KMS-11 (cell line): ENCODE measurements around the gene PACSIN2.
"Not testable (repeated sequence)": the region's sequence is repeated elsewhere in the genome, so short reads cannot be mapped to it uniquely, and the experiment has no call there.

Experiments used
- H2AFZ ChIP-seq: fragments of 200-600 bp; sonication (generic); 2 replicates; pipeline ENCODE4 v1.6.1; 2016; ENCODE audit warnings: antibody characterized with exemption, mixed run types, low read depth
- H3K27ac ChIP-seq: fragments of 200-600 bp; sonication (generic); 2 replicates; pipeline ENCODE4 v1.6.1; 2016; ENCODE audit warnings: mild to moderate bottlenecking, mixed run types
- H3K27me3 ChIP-seq: fragments of 200-600 bp; sonication (generic); 2 replicates; pipeline ENCODE4 v1.6.1; 2017; ENCODE audit warnings: mild to moderate bottlenecking, low read depth, mixed run types, moderate library complexity; ENCODE audit not compliant: insufficient read depth
- H3K36me3 ChIP-seq: fragments of 200-600 bp; sonication (generic); 2 replicates; pipeline ENCODE4 v1.6.1; 2017; ENCODE audit warnings: mild to moderate bottlenecking, mixed run types; ENCODE audit not compliant: insufficient read depth
- H3K4me1 ChIP-seq: fragments of 200-600 bp; sonication (generic); 2 replicates; pipeline ENCODE4 v1.6.1; 2016; ENCODE audit warnings: mild to moderate bottlenecking, low read depth, mixed run types; ENCODE audit not compliant: poor library complexity, severe bottlenecking
- H3K4me2 ChIP-seq: fragments of 200-600 bp; sonication (generic); 2 replicates; pipeline ENCODE4 v1.7.0; 2016; ENCODE audit warnings: mild to moderate bottlenecking, mixed run types
- H3K4me3 ChIP-seq: fragments of 200-600 bp; sonication (generic); IDR thresholded peaks from 2 replicates; pipeline ENCODE4 v1.6.1; 2017; ENCODE audit warnings: low read depth, low read length, mixed read lengths; ENCODE audit not compliant: insufficient read depth
- H3K79me2 ChIP-seq: fragments of 200-600 bp; sonication (generic); 2 replicates; pipeline ENCODE4 v1.6.1; 2016; ENCODE audit warnings: low read depth, mixed run types; ENCODE audit not compliant: insufficient read depth
- H3K9ac ChIP-seq: fragments of 200-600 bp; sonication (generic); 2 replicates; pipeline ENCODE4 v1.6.1; 2016; ENCODE audit warnings: mild to moderate bottlenecking, mixed run types
- H4K20me1 ChIP-seq: fragments of 200-600 bp; sonication (generic); 2 replicates; pipeline ENCODE4 v1.6.1; 2016; ENCODE audit warnings: mild to moderate bottlenecking, mixed run types; ENCODE audit not compliant: insufficient read depth
- TF ChIP-seq, protein P1 (sequence below): fragments of 200-600 bp; sonication (generic); conservative IDR thresholded peaks from 2 replicates; pipeline ENCODE4 v1.6.1; 2017; ENCODE audit warnings: low read depth, mild to moderate bottlenecking, antibody characterized with exemption, low read length, moderate library complexity, mixed read lengths

The PACSIN2 gene

DNA sequence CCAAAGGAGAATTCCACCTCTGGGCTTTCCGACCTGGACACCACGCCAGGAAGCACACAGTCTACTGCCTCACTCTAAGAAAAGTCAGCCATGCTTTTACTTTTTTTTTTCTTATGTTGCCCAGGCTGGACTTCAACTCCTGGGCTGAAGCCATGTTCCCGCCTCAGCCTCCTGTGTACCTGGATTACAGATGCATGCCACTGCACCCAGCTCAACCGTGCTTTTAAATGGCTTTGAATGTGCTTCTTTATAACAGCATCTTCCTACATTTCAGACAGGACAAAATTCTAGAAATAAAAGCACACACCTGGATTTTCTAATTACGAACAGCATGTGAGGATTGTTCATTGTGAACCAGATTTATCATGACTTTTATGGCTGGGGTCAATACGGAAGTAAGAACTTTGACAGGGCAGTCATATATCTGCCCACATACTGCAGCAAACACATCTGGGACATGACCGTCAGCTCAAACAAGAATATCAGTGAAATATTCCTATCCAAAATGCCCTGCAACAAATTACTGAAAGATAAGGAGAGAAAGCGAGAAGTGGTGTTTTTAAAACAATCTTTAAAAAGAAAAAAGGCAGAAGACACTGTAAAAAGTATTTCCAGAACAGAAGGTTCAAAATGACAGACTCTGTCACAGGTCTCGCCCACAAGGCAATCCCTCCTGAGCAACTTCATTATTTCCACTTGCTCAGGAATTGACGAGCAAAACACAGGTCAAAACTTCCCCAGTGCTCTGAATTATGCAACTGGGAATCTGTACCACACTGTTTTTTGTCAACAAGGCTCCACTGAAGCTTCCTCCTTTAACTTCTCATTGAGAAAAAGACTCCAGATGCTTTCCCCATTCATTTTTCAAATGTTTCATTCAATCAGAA lies 42.1 kb downstream of the PACSIN2 start:
- no peak overlapping the region for H3K9ac ChIP-seq
- H3K27me3 ChIP-seq = no peaks in the 10 kb centered on the region
- H4K20me1 ChIP-seq = no peaks in the 10 kb centered on the region
- H2AFZ ChIP-seq = no peak overlapping the region
- no peak overlapping the region for H3K4me2 ChIP-seq
- H3K4me3 ChIP-seq = no peak overlapping the region
- TF ChIP-seq, protein P1, sequence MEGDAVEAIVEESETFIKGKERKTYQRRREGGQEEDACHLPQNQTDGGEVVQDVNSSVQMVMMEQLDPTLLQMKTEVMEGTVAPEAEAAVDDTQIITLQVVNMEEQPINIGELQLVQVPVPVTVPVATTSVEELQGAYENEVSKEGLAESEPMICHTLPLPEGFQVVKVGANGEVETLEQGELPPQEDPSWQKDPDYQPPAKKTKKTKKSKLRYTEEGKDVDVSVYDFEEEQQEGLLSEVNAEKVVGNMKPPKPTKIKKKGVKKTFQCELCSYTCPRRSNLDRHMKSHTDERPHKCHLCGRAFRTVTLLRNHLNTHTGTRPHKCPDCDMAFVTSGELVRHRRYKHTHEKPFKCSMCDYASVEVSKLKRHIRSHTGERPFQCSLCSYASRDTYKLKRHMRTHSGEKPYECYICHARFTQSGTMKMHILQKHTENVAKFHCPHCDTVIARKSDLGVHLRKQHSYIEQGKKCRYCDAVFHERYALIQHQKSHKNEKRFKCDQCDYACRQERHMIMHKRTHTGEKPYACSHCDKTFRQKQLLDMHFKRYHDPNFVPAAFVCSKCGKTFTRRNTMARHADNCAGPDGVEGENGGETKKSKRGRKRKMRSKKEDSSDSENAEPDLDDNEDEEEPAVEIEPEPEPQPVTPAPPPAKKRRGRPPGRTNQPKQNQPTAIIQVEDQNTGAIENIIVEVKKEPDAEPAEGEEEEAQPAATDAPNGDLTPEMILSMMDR = no peak
- H3K4me1 ChIP-seq = no peaks in the 10 kb centered on the region
- no peak overlapping the region for H3K27ac ChIP-seq
- H3K79me2 ChIP-seq = peaks cover 11% of the 10 kb centered on the region; the same call in 1 of the 2 replicates
- no peaks in the 10 kb centered on the region for H3K36me3 ChIP-seq

DNA sequence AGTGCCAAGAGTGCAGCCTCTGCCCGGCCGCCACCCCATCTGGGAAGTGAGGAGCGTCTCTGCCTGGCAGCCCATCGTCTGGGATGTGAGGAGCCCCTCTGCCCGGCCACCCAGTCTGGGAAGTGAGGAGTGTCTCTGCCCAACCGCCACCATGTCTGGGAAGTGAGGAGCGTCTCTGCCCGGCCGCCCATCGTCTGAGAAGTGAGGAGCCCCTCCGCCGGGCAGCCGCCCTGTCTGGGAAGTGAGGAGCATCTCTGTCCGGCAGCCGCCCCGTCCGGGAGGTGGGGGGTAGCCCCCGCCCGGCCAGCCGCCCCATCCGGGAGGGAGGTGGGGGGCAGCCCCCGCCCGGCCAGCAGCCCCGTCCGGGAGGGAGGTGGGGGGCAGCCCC lies 43.5 kb downstream of the PACSIN2 start:
- H3K9ac ChIP-seq, H3K27me3 ChIP-seq, H4K20me1 ChIP-seq, H2AFZ ChIP-seq, H3K4me1 ChIP-seq, H3K79me2 ChIP-seq, H3K4me2 ChIP-seq, H3K36me3 ChIP-seq, H3K4me3 ChIP-seq, H3K27ac ChIP-seq: not testable (repeated sequence)

DNA sequence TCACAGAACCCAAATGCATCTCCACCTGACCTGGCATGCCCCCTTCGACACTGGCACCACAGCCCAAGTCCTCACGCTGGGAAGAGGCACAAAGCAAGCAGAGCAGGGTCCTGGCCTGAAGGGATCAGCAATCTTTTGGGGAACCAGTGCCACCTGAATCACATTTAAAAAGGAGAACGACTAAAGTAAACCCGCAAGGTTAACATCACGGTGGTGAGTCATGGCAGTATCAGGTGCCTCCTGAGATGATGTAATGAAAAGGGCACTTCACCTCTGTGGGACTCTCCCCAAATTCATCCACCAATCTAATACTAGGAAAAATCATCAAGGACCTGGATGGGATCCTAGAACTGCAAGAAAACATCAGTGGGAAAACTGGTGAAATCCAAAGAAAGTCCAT lies 44.9 kb downstream of the PACSIN2 start:
- H4K20me1 ChIP-seq = no peaks in the 10 kb centered on the region
- TF ChIP-seq, protein P1 = no peak
- H3K27me3 ChIP-seq = no peaks in the 10 kb centered on the region
- no peak overlapping the region for H3K27ac ChIP-seq
- H3K4me3 ChIP-seq = no peak overlapping the region
- H3K4me2 ChIP-seq = no peak overlapping the region
- H3K79me2 ChIP-seq = no peaks in the 10 kb centered on the region
- H3K36me3 ChIP-seq = no peaks in the 10 kb centered on the region
- H3K9ac ChIP-seq = no peak overlapping the region
- H2AFZ ChIP-seq = no peak overlapping the region
- H3K4me1 ChIP-seq = peaks cover 6% of the 10 kb centered on the region

DNA sequence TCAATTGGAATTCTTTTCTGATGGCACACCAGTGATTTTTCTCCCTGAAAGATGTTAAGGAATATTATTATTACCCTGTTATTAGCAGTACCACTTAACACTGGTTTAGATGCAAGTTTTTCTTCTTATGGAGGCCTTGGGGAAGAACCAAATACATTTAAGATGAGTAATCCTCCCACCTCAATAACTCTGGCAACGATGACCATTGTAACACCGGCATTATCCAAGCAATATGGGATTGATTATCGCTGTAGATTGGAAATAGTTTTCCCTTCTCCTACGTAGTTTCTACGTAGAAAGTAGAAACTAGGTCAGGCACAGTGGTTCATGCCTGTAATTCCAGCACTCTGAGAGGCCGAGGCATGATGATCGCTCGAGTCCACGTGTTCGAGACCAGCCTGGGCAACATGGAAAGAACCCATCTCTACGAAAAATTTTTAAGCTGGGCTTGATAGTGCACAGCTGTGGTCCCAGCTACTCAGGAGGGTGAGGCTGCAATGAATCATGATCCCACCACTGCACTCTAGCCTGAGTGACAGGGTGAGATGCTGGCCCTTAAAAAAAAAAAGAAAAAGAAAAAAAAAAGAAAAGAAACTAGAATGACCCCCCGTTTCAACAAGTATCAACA lies 45.5 kb downstream of the PACSIN2 start:
- H2AFZ ChIP-seq = no peak overlapping the region
- H3K79me2 ChIP-seq = no peaks in the 10 kb centered on the region
- H3K4me3 ChIP-seq = no peak overlapping the region
- peaks cover 11% of the 10 kb centered on the region for H3K4me1 ChIP-seq
- H3K36me3 ChIP-seq = no peaks in the 10 kb centered on the region
- H3K27ac ChIP-seq = no peak overlapping the region
- no peak overlapping the region for H3K4me2 ChIP-seq
- TF ChIP-seq, protein P1 = no peak
- no peak overlapping the region for H3K9ac ChIP-seq
- no peaks in the 10 kb centered on the region for H3K27me3 ChIP-seq
- H4K20me1 ChIP-seq = no peaks in the 10 kb centered on the region

DNA sequence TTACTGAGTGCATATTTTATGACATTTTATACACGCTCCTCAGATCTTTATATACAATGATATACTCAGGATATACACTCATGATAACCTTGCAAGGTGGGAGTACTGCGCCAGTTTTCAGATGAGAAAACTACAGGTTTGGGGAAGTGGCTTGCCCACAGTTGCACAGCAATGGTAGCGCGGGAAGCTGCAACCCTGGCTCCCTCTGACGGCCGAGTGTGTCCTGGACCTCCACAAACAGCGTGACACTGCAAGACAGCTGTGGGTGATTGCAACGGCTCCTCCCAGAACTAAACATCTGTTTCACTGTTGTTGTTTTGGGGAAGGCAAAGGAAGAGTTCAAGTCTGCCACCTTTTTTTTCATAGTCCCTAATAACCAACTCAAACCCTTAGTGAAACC lies 47.0 kb downstream of the PACSIN2 start:
- TF ChIP-seq, protein P1 = no peak
- no peak overlapping the region for H2AFZ ChIP-seq
- no peak overlapping the region for H3K4me2 ChIP-seq
- no peak overlapping the region for H3K4me3 ChIP-seq
- H3K27ac ChIP-seq = no peak overlapping the region
- H3K27me3 ChIP-seq = no peaks in the 10 kb centered on the region
- H3K9ac ChIP-seq = no peak overlapping the region
- H3K4me1 ChIP-seq = peaks cover 12% of the 10 kb centered on the region
- no peaks in the 10 kb centered on the region for H3K79me2 ChIP-seq
- no peaks in the 10 kb centered on the region for H3K36me3 ChIP-seq
- no peaks in the 10 kb centered on the region for H4K20me1 ChIP-seq
